Common myeloid progenitor, CD34-positive (primary cell): ENCODE measurements around the gene UGP2.

Source experiments
- CTCF ChIA-PET: fragments of 350-600 bp; sonication (Branson Sonifier 250); formaldehyde crosslinking; loops from one replicate; lab custom pipeline; 2021; ENCODE audit warnings: antibody characterized with exemption; lab: Charles Lee
- POLR2A ChIA-PET: fragments of 350-600 bp; sonication (Branson Sonifier 250); formaldehyde crosslinking; loops from one replicate; lab custom pipeline; 2021; ENCODE audit warnings: antibody characterized with exemption; lab: Charles Lee
- DNase-seq, 3 donors: peaks; one replicate each; pipeline versions ENCODE4 v3.0.0 to v3.0.0-alpha.2; 2013
- H3K27ac ChIP-seq, 2 experiments: 1 replicate in 1 of 2; 2 replicates in 1 of 2; pipeline ENCODE4 v1.7.0; 2013; ENCODE audit warnings: inconsistent platforms in 2 of 2, low read length in 2 of 2, mild to moderate bottlenecking in 2 of 2, low read depth in 1 of 2, moderate library complexity in 1 of 2; ENCODE audit not compliant: severe bottlenecking in 2 of 2, insufficient read depth in 1 of 2, poor library complexity in 1 of 2
- H3K27me3 ChIP-seq, 5 experiments: replicated peaks in 2 of 5; 1 replicate in 3 of 5; 2 replicates in 2 of 5; pipeline versions ENCODE4 v1.6.1 to v1.7.0; 2013; ENCODE audit warnings: low read length in 4 of 5, mild to moderate bottlenecking in 2 of 5, moderate library complexity in 2 of 5, inconsistent platforms in 1 of 5; ENCODE audit not compliant: insufficient read depth in 5 of 5, control insufficient read depth in 4 of 5
- H3K36me3 ChIP-seq, 4 experiments: 1 replicate in 2 of 4; 2 replicates in 2 of 4; pipeline versions ENCODE4 v1.6.1 to v1.7.0; 2013; ENCODE audit warnings: low read length in 3 of 4, control low read depth in 1 of 4, mild to moderate bottlenecking in 1 of 4; ENCODE audit not compliant: control insufficient read depth in 4 of 4, insufficient read depth in 4 of 4
- H3K4me1 ChIP-seq, 4 experiments: 1 replicate in 3 of 4; 2 replicates in 1 of 4; pipeline versions ENCODE4 v1.6.1 to v1.7.1; 2013; ENCODE audit warnings: low read length in 3 of 4, mild to moderate bottlenecking in 3 of 4, control low read depth in 1 of 4, inconsistent platforms in 1 of 4, moderate library complexity in 1 of 4; ENCODE audit not compliant: control insufficient read depth in 4 of 4, insufficient read depth in 4 of 4; ENCODE audit errors: control extremely low read depth in 1 of 4
- H3K4me3 ChIP-seq, 7 experiments: 1 replicate in 4 of 7; 2 replicates in 3 of 7; pipeline versions ENCODE4 v1.5.1 to v1.7.0; 2013; ENCODE audit warnings: mild to moderate bottlenecking in 7 of 7, low read length in 6 of 7, moderate library complexity in 6 of 7, inconsistent platforms in 2 of 7, low read depth in 2 of 7, control low read depth in 1 of 7; ENCODE audit not compliant: insufficient read depth in 4 of 7, control insufficient read depth in 1 of 7; ENCODE audit errors: extremely low read depth in 1 of 7
- H3K9me3 ChIP-seq, 5 experiments: 1 replicate in 4 of 5; 2 replicates in 1 of 5; pipeline versions ENCODE4 v1.6.1 to v1.7.1; 2013; ENCODE audit warnings: low read length in 4 of 5, mild to moderate bottlenecking in 2 of 5, inconsistent platforms in 1 of 5, low read depth in 1 of 5, moderate library complexity in 1 of 5; ENCODE audit not compliant: control insufficient read depth in 4 of 5, insufficient read depth in 2 of 5; ENCODE audit errors: control extremely low read depth in 1 of 5
- WGBS: methylation state at CpG from one replicate; pipeline ENCODE4 v1.1.5; 2013; ENCODE audit not compliant: insufficient coverage; 5-methylcytosine and 5-hydroxymethylcytosine counted together

The UGP2 gene

GRCh38 chr2:63861220-63861822, 19.6 kb downstream of the UGP2 start:
- Histone ChIP-seq H3K27ac (no peak overlapping the region), H3K4me1 (peaks cover 5 to 12% (median 6%) of the 10 kb centered on the region in 4 experiments), H3K9me3 (peaks cover 0 to 4% (median 0%) of the 10 kb centered on the region in 5 experiments), H3K36me3 (peaks cover 13 to 65% (median 32%) of the 10 kb centered on the region in 4 experiments), H3K27me3 (no peaks in the 10 kb centered on the region), H3K4me3 (no peak overlapping the region)
- WGBS, result 8% methylated on average over 4 of the region's 6 CpGs
- ChIA-PET CTCF (interaction anchor here (0.6 to 9.2 kb wide), 24 partner anchors 9 to 1074 kb away, joined by 3 to 106 read pairs (median 4); partner anchors contain the start of gene UGP2), POLR2A (interaction anchor here (1.1 to 1.7 kb wide), 3 partner anchors 20 to 168 kb away, joined by 3 to 12 read pairs (median 4); partner anchors contain the start of gene UGP2)
- peak; percentile 86 to 93 (median 89) for DNase-seq

- ChIA-PET POLR2A (no interaction called here), CTCF (interaction anchor here (1.0 to 9.2 kb wide), 5 partner anchors 10 to 173 kb away, joined by 3 to 106 read pairs (median 16); no protein-coding TSS in a partner anchor)
- H3K4me1 ChIP-seq, result no peaks in the 10 kb centered on the region
- H3K27me3 ChIP-seq, result no peaks in the 10 kb centered on the region
- peaks cover 13 to 67% (median 30%) of the 10 kb centered on the region in 4 experiments for H3K36me3 ChIP-seq
- H3K9me3 ChIP-seq, result peaks cover 0 to 4% (median 0%) of the 10 kb centered on the region in 5 experiments
- H3K4me3 ChIP-seq, result no peak overlapping the region
- H3K27ac ChIP-seq, result no peak overlapping the region
- no peak for DNase-seq
- no CpG with 5 or more reads among the region's 1 CpG for WGBS
Observed at GRCh38 chr2:63862806-63863205, 21.1 kb downstream of the UGP2 start.

DNA sequence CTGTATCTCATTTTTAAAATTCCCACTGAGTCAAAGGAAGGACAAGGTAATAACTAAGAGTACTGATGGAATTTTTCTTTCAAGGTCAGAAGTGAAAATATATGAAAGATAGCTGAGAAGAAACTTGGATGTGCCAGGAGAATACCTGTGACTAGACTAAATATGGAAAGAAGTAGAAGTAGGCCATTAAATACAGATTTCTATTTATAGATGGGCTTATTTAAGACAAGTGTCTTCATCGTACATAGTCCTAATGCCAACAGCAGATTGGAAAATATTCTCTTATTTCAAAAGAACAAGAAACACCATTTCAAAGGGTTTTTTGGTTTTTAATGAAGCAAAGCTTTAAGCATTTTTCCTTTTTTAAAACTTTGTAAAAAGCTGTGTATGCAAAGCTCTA, 22.0 kb downstream of the UGP2 start:
- Histone ChIP-seq H3K4me1 (no peaks in the 10 kb centered on the region), H3K9me3 (no peaks in the 10 kb centered on the region), H3K27ac (no peak overlapping the region), H3K4me3 (no peak overlapping the region), H3K36me3 (peaks cover 12 to 62% (median 28%) of the 10 kb centered on the region in 4 experiments), H3K27me3 (no peaks in the 10 kb centered on the region)
- WGBS, result no CpG with 5 or more reads among the region's 1 CpG
- ChIA-PET POLR2A (interaction anchor here (0.6 kb wide), 1 partner anchor 168 kb away, joined by 3 read pairs; no protein-coding TSS in a partner anchor), CTCF (interaction anchor here (0.6 to 9.2 kb wide), 5 partner anchors 10 to 1631 kb away, joined by 3 to 106 read pairs (median 3); no protein-coding TSS in a partner anchor)
- DNase-seq, result no peak

DNA sequence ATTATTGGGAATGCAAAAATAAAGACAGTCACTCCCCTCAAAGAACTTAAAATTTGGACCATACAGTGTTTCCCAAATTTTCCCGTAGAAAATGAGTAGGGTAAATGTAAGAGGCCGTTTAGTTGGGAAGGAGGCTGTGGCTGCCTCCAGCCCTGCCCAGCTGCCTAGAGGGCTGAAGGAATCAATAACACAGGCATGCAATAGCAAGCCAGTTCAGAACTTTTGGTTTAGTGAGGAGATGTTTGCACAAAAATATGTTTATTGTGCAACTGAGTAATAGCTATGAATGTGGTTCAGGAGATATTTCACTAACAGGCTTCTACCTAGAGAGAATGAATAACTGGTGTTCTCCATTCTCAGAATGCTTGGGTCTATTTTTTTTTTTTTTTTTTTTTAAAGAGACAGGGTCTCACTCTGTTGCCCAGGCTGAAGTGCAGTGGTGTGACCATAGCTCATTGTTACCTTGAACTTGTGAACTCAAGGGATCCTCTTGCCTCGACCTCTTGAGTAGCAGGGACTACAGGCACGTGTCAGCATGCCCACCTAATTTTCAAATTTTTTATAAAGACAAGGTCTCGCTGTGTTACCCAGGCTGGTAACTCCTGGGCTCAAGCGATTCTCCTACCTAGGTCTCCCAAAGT, 23.6 kb downstream of the UGP2 start:
- Histone ChIP-seq H3K27ac (peak overlapping the region in 1 of 2 experiments; percentile 8), H3K27me3 (no peaks in the 10 kb centered on the region), H3K9me3 (no peaks in the 10 kb centered on the region), H3K36me3 (peaks cover 12 to 53% (median 23%) of the 10 kb centered on the region in 4 experiments), H3K4me3 (no peak overlapping the region), H3K4me1 (no peaks in the 10 kb centered on the region)
- no peak for DNase-seq
- 96% methylated on average over 3 of the region's 6 CpGs for WGBS
- ChIA-PET CTCF (interaction anchor here (8.1 to 9.2 kb wide), 2 partner anchors 165 to 175 kb away, joined by 77 to 106 read pairs; no protein-coding TSS in a partner anchor), POLR2A (no interaction called here)

DNA sequence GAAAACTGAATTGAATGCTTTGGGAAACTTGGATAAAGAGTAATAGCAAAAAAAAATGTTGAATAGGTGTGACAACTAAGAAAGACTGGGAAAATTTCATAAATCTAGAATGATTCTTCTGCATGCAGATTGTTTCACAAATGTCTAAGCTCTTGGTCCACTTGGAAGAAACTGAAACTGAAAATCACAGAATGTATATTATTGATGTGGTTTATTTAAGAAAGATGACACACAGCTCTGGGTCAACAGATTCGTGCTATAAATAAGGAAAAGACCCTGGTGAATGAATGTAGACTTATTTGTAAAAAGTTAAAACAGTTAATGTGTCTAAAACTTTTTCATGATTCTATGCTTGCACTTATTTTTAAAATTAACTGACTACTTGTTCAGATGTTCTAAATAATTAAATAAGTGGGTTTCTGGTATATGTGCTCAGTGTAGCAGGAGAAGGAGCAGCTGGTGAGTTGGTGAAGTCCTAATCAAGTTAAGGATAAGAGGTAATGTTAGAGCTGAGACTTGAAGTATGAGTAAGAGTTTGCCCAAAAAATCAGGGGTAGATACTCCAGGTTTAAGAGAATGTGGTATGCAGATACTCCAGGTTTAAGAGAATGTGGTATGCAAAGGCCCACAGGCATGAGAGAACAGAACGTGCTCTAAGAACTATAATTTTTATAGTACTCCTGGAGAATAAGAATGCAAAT, 24.5 kb downstream of the UGP2 start:
- CTCF ChIA-PET, result interaction anchor here (1.8 to 9.2 kb wide), 3 partner anchors 24 to 176 kb away, joined by 4 to 106 read pairs (median 77); no protein-coding TSS in a partner anchor
- peaks cover 12 to 48% (median 25%) of the 10 kb centered on the region in 4 experiments for H3K36me3 ChIP-seq
- POLR2A ChIA-PET, result no interaction called here

GRCh38 chr2:63870679-63871078, 29.0 kb downstream of the UGP2 start:
- peaks cover 0 to 14% (median 2%) of the 10 kb centered on the region in 5 experiments for H3K9me3 ChIP-seq
- DNase-seq, result no peak
- peaks cover 0 to 3% (median 0%) of the 10 kb centered on the region in 4 experiments for H3K4me1 ChIP-seq
- no peak overlapping the region for H3K4me3 ChIP-seq
- H3K36me3 ChIP-seq, result peaks cover 10 to 52% (median 30%) of the 10 kb centered on the region in 4 experiments
- no peaks in the 10 kb centered on the region for H3K27me3 ChIP-seq
- no CpG with 5 or more reads among the region's 4 CpGs for WGBS
- ChIA-PET POLR2A (no interaction called here), CTCF (interaction anchor here (1.2 kb wide), 1 partner anchor 10 kb away, joined by 5 read pairs; no protein-coding TSS in a partner anchor)
- no peak overlapping the region for H3K27ac ChIP-seq

More for the DNA sequence above, 24.5 kb downstream of the UGP2 start:
- no peak for DNase-seq
- no peaks in the 10 kb centered on the region for H3K27me3 ChIP-seq
- no peaks in the 10 kb centered on the region for H3K4me1 ChIP-seq
- H3K27ac ChIP-seq, result no peak overlapping the region
- WGBS, result 100% methylated on average over 1 of the region's 2 CpGs
- H3K4me3 ChIP-seq, result no peak overlapping the region
- H3K9me3 ChIP-seq, result no peaks in the 10 kb centered on the region
